GM18867 (cell line): ENCODE measurements around the gene IQCC.
"Not testable (repeated sequence)": the region's sequence is repeated elsewhere in the genome, so short reads cannot be mapped to it uniquely, and the experiment has no call there.

ENCODE experiments used
- ATAC-seq: cut with Tn5 transposase; IDR thresholded peaks from one replicate; pipeline ENCODE4 v1.9.1; 2021; ENCODE audit warnings: mild to moderate bottlenecking, moderate library complexity; ENCODE audit not compliant: unreplicated experiment

Gene IQCC

DNA sequence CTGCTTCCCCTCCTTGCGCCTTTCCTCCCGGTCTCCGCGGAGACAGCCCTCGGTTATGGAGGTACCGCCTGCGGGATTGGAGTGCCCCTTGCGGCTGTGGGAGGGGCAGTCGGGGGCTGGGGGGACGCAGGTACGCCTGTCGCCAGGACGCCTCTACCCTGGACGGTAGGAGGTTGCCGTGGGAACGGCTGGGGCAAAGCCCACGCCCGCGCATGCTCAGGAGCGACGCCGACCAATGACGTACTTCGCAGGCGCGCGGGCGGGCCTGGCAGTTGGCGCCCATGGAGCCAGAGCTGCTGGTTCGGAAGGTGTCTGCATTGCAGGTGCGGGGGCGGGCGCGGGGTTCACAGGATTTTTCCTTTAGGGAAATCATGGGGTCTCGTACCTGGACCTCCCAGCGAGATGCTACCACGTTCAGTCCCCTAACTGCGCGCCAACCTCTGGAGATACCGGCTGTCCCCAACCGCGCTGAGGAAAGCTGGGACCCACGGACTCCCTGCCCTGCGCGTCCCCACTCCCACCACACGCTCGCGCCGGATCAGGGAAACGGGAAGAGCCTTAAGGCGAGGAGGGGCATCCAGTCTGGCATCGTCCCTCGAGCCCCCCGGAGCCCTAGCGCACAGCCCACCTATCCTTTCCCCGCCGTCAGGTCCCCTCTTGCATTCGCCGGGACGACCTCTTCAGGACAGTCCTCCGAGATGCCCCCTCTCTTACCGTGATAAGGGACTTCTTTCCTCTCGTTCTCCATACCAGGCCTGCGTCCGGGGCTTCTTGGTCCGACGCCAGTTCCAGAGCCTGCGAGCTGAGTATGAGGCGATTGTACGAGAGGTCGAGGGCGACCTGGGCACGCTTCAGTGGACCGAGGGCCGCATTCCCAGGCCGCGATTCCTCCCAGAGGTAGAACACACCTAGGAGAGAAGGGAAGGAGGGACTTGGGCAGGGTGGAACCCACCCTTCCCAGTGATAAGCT lies at the start of gene IQCC:
Gene IQCC, plus strand, starts transcription at position 271 of the 970 bp plus-strand sequence. Its CDS starts 11 bp downstream, at position 282.
- ATAC-seq = peak; percentile 53

DNA sequence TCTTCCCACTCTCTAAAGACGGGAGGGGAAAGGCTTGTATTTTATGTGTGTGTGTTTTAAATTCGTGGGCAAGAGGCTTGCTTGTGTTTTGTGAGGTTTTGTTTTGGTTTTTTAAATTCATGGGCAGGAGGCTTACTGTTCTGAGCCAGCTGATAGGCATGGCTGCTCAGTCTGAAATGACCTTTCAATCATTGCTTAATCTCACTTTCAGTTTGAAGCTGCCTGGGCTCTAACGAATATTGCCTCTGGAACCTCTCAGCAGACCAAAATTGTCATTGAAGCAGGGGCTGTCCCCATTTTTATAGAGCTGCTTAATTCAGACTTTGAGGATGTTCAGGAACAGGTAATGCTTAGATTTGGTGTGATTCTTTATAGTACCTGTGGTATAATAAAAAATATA lies 46.3 kb upstream of the IQCC start:
- ATAC-seq = no peak

DNA sequence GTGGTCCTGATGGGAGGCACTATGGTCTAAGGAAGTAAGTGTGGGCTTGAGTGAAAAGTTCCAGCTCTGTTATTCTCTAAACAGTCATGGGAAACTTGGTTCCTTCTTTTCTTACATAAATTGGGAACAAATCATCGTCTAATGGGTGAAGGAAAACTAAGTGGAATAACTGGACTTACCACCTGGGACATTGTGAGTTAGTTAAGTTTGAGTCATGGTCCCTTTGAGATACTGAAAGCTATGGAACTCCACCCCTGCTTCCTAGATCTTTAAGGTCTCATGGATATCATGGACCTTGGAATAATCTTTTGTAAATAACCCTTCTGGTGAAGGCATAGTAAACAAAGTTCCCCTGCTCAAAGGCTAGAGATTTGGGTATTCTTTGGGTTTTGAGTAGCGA lies 42.1 kb upstream of the IQCC start:
- ATAC-seq = no peak

DNA sequence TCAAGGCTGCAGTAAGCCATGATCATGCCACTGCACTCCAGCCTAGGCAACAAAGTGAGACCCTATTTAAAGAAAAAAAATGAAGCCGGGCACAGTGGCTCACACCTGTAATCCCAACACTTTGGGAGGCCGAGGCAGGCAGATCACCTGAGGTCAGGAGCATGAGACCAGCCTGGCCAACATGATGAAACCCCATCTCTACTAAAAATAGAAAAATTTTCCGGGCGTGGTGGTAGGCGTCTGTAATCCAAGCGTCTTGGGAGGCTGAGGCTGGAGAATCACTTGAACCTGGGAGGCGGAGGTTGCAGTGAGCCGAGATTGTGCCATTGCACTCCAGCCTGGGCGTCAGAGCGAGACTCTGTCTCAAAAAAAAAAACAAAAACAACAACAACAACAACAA lies 39.8 kb upstream of the IQCC start:
- ATAC-seq = not testable (repeated sequence)

DNA sequence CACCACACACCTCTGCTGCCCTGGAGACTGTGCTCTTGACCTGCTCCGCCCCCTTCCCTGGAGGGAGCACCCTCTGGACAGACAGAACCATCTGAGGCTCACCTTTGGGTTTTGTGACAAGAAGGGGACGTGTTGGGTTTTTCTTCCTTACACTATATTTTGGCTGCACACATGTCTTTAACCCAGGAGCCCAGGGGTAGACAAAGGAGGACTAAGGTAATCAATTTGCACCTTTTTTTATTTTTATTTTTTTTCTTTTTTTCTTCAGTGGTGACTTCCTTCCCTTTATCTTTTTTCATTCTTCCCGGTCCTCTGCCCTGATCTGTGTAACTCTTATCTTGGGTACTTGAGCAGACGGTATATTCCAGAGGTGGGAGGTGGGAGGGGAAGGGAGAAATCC lies 34.5 kb upstream of the IQCC start:
- no peak for ATAC-seq

DNA sequence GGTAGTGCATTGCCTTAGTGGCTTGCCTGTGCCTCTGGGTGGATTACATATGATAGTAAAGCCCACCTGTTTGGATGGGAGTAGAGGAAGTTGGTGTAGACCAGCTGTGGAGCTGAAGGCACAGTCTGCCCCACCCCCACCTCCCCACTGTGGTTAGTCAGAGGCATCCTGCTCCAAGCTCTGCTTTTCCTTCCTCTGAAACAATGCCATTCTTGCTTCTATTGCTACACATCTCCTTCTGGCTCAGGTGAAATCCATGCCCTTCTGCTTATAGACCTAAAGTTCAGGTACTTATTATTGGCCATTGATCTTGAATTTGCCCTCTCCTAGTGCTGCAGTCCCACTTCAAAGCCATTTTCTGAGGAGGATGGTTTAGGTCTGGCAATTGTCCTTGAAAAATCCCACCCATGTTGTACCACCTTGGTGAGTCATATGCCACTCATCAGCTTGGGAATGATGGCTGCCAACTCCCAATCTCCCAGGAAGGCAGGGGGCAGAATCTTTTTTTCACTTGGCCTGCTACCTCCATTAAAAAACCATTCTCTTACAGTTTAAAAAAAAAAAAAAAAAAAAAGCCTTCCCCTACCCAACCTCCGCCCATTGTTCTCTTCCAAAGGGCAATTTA lies 32.7 kb upstream of the IQCC start:
- ATAC-seq = no peak

DNA sequence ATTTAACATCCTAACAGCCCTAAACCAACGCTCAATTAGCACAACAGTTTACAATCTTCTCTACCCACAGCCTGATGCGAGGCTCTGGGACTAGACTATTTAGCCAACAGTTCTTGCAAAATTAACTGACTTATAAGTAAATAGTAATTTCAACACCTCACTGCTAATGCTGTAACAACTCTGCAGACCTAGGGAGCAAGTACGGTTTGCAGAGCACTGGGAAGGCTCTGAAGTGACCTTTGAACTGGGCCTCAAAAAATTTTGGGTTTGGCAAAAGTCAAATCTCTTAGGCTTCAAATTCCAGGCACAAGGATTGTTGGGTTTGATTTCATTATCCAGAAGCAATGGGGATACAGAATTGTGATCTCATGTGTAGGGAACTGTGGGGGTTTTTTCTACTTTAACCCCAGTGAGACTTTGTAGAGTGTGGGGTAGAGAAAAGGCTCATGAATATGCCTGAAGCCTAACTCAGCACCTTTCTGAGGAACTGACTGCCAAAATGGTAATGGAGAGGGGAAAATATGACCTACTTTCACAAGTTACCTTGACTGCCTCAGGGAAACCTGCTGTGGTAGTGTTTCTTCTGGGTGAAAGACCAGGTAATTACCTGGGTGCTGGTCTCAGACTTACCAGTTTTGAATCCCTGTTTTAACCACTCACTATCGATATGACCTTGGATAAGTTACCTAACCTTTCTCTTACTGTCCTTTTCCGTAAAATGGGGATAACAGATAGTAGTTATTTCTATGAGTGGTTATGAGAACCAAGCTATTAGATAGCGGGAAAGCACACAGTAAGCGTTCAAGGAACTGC lies 26.9 kb upstream of the IQCC start:
- no peak for ATAC-seq

DNA sequence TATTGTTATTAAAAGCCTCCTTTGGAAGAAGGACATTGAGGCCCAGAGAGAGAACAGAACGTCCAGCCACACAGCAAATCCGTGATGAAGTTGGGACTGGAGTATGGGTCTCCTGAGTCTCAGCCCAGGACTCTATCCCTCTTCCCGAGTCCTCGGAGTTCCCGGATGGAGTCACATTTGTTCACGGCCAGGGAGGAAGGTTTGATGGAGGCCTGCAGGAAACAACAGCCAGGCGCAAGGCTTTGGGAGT lies 26.4 kb upstream of the IQCC start:
- ATAC-seq = no peak

DNA sequence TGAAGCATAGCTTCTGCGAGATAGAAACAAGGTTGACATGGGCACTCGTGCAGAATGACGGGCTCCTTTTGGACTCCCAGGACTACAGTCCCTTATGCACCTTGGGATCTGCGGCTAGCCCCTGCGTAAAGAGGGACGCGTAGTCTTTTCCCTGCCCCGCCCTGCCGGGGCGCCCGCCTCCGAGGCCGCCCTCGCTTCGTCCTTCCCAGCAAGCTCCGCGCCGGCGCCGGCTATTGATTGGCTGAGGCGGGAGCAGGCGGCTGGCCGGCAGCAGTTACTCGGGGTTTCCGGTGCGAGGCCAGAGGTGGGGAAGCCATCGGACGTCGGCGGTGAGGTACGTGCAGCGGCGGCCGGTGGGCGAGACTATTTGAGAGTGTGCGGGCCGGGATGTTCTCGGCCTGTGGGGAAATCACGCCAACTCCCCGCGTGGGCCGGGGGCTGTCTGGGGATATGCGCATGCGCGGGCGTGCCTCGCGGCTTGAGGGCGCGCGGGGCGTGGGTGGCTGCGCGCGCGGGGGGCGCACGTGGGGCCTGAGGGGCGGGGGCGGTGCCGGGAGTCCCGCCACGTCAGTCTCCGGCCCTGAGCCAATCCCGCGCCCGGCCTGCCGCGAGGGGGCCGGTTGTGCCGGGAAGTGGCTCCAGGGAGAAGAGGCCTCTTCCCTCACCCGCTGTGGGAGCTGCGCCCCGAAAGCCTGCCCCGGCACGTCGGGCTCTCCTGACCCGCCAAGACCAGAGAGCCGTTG lies 25.9 kb upstream of the IQCC start, which contains the start of gene TXLNA:
Gene TXLNA, plus strand, starts transcription at position 233 of the 743 bp plus-strand sequence. CDS start 671 bp downstream, outside the sequence.
- peak; percentile 86 for ATAC-seq

DNA sequence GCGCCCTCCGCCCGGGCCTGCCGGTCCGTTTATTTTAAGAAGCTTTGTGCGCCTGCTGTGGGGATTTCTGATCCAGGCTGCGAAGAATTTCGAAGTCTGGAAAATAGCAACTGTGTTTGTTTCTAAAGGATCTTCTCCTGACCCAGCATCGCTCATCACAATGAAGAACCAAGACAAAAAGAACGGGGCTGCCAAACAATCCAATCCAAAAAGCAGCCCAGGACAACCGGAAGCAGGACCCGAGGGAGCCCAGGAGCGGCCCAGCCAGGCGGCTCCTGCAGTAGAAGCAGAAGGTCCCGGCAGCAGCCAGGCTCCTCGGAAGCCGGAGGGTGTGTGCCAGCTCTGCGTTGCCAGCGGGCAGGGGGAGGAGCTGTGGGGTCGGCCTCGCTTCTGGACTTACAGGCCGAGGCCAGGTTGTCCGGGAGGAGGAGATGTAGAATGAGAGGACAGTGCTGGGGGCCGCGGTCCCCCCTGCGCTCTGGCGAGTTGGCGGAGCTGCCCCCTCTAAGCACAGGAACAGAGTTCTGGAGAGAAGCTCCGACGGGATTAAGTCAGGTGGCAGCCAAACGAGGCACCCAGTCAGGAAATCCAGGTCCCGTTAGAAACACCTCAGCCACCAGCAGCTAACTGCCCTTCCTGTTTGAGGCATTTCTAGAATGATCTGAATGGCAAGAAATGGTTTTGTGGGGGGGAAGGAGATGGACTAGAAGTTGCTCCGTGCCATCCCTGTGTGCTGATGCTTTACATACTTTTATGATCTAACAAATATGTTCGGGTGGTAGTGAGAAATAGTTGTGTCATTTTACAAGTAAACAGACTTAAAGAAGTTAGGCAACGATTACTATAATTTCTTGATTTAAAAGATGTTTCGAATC lies 25.0 kb upstream of the IQCC start:
- no peak for ATAC-seq

DNA sequence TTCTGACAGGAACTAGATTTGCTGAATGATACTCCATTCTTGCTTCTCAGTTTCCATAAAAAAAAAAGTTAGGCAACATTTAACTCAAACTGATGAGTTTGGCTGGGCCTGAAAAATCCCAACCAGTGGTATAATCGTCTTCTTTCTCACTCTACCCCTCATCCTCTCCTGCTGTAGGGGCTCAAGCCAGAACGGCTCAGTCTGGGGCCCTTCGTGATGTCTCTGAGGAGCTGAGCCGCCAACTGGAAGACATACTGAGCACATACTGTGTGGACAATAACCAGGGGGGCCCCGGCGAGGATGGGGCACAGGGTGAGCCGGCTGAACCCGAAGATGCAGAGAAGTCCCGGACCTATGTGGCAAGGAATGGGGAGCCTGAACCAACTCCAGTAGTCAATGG lies 24.4 kb upstream of the IQCC start:
- no peak for ATAC-seq

DNA sequence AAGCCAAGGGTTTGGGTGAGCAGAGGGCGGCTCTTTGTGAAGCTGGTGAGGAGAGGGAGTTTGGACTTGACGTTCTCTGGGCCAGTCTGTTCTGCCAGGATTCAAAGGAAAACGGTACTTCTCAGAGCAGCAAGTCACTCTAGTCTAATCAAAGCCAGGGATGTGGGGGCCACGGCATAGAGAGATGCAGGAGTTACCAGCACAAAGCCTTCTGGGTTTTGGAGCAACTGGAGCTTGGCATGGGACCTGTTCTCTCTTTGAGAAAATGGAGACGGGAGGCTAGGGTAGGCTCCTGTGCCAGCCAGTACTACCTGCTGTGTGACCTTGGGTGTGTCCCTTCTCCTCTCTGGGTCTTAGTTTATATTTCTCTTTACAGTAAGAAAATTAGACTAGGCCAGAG lies 23.9 kb upstream of the IQCC start:
- ATAC-seq = no peak

DNA sequence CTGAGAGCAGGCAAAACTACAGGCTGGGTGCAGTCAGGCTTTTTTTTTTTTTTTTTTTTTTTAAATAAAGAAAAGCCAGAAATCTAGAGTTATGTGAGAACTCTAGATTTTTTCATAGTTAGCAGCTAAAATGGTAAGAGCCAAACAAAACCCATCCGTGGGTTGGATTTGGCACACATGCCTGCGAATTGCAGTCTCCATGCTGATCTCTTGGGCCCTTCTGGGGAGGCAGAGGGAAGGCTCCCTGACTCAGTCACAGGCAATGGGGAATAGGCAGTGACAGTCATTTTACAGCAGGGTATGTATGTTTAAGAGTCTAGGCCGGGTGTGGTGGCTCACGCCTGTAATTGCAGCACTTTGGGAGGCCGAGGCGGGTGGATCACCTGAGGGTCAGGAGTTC lies 23.4 kb upstream of the IQCC start:
- ATAC-seq = no peak

DNA sequence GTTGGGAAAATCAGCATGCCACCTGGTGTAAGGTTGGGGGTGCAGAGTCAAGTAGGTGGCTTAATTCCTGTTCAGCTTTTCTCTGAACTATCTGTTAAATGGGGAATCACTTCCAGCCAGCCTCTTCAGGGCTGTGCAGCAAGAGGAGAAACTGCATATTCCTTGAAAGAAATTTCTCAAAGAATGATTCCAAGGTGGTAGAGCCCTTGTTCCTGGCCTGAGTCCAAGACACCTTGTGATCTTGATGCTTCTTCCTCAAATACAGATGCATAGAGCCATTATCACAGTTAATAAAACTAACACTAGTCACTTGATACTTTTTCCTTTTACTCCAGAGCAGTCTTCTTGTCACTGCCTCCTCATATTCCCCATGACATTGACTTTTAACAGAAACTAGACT lies 20.8 kb upstream of the IQCC start:
- ATAC-seq = no peak

DNA sequence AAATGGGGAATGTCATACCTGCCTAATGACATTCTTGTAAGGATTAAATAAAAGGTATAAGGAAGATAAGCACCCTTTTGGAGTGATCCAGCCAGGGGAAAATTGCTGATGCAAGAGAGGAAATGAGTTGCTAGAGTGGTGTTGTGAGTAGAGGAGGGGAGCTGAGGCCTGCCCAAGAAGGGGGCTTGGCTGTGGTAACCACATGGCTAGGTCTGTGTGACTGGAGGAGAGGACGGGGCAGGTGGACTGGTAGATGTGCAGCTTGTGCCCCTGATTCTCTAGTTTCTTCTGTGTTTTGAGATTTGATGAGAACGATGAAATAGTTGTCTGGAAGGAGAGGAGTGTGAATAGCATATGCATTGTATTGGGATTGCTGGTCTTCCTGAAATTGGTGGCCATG lies 19.4 kb upstream of the IQCC start:
- no peak for ATAC-seq

DNA sequence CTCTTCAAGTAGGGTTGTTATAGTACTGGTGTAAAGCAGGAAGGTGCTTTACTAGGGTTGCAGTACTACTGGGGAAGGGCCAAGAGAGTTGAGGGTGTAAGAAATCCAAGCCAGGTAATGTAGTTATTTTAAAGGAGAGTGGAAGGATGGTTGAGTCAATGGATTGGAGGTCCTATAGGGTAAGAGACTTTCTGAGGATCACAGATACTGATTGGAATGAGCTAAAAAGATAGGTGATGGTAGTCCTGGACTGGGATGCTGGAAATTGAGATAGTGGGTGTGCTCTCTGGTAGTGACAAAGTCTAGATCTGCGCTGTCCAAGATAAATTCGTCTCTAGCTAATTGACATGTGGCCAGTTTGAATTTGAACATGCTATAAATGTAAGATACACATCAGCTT lies 19.0 kb upstream of the IQCC start:
- ATAC-seq = no peak

DNA sequence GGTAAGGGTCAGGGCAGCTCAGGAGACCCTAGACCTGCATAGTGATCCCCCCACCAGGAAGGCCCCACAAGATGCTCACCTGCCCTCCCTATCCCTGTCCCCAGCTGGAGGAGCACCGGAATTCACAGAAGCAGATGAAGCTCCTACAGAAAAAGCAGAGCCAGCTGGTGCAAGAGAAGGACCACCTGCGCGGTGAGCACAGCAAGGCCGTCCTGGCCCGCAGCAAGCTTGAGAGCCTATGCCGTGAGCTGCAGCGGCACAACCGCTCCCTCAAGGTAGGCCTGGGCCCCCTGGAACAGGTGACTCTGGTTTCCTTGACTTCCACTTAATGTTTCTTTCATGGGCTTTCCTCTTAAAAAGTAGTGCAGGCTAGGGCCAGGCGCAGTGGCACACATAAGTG lies 17.6 kb upstream of the IQCC start:
- ATAC-seq = no peak

DNA sequence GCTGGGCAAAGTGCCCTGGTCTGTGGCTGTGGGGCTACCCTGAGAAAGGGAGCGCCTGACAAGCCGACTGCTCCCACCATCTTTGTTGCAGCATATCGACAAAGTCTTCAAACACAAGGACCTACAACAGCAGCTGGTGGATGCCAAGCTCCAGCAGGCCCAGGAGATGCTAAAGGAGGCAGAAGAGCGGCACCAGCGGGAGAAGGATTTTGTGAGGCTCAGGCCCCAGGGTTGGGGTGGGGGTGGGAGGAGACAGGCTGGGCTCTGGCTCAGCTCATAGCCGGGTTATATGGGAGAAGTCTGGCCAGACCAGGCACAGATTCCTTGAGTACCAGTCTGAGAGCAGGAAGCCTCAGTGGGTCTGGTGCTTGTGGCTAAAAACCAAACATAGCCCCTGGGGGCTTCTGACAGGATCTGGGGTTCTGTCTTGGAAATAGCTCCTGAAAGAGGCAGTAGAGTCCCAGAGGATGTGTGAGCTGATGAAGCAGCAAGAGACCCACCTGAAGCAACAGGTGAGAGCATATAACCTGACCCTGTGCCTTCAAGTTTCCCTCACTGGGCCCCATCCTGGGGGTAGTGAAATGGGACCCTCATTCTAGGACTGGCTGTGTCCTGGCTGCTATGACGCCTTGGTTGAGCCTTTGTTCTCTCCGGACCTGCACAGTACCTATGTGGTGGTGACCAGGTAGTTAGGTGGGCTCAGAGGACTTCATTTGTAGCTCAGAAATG lies 13.1 kb upstream of the IQCC start:
- ATAC-seq = no peak

DNA sequence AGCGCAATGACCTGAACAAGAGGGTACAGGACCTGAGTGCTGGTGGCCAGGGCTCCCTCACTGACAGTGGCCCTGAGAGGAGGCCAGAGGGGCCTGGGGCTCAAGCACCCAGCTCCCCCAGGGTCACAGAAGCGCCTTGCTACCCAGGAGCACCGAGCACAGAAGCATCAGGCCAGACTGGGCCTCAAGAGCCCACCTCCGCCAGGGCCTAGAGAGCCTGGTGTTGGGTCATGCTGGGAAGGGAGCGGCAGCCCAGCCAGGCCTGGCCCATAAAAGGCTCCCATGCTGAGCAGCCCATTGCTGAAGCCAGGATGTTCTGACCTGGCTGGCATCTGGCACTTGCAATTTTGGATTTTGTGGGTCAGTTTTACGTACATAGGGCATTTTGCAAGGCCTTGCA lies 10.5 kb upstream of the IQCC start:
- ATAC-seq = no peak
